GM12874 (cell line): ENCODE data around the gene PFDN6.

ENCODE experiments used
- TF ChIP-seq, protein P1 (sequence below): IDR thresholded peaks from 2 replicates; pipeline ENCODE4 v1.5.1; 2011; ENCODE audit warnings: low read depth, mild to moderate bottlenecking, control low read depth, low read length, moderate library complexity; ENCODE audit not compliant: insufficient read depth

Gene PFDN6

DNA sequence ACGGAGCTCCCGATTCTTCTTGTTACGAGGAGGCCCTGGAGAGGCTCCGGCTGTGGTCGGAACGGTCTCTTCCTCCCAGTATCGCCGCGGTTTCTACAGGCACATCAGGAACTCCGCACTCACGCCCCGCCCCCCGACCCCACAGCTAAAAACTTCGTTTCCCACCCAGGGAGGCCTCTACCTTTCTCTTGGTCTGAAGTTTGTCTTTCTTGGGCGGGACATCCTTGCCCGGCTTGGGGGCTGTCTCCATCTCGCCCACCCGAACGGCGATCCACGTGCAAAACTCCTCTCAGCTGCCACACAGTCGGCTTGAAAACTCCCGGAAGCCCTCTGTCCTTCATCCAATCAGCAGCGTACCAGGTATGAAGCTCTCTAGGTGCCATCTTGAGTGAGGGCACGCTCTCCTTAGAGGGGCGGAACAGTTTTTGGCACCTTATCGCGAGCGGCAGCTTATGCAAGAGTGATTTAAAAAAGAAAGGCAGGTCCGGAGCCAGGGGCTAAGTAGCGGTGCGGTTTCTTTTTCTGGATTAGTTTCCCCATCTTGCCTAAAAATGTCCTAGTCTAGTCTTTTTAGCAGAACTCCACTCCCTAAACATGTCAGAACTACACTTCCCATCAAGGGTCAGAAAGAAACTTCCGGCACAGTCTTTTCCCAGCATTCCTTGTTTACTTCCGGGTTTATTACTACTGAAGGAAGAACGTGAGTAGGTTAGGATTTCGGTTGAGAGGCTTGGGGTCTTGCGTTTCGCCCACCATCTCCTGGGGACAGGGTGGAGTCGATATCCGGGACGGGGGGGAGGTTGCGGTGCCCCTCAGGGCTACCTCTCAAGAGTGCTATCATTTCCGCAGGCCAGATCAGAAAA lies at the start of gene PFDN6, which contains the start of gene WDR46:
Gene PFDN6 (plus strand): TSS at position 681 of the 863 bp plus-strand sequence. CDS start 256 bp downstream, outside the sequence.
Gene WDR46 (minus strand): TSS at position 319 of the 863 bp plus-strand sequence. CDS start 69 bp downstream, at position 250.
- TF ChIP-seq, protein P1, sequence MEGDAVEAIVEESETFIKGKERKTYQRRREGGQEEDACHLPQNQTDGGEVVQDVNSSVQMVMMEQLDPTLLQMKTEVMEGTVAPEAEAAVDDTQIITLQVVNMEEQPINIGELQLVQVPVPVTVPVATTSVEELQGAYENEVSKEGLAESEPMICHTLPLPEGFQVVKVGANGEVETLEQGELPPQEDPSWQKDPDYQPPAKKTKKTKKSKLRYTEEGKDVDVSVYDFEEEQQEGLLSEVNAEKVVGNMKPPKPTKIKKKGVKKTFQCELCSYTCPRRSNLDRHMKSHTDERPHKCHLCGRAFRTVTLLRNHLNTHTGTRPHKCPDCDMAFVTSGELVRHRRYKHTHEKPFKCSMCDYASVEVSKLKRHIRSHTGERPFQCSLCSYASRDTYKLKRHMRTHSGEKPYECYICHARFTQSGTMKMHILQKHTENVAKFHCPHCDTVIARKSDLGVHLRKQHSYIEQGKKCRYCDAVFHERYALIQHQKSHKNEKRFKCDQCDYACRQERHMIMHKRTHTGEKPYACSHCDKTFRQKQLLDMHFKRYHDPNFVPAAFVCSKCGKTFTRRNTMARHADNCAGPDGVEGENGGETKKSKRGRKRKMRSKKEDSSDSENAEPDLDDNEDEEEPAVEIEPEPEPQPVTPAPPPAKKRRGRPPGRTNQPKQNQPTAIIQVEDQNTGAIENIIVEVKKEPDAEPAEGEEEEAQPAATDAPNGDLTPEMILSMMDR, result no peak

DNA sequence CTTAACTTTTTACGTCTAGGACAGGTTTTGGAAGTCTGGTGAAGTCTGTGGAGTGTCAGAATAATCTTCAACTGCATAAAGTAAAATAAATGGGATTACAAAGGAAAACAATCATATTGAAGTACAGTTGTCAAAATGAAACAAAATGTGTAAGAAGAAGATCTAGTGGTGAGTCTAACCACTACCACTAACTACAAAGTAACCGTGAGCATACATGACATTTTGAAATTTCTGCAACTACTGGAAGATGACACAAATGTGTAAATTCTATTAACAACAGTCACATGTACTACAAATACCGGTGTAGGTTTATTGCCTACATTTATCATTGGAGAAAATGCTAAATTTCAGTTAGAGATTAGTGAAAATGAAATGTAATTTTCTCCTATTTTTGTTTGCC lies 47.4 kb upstream of the PFDN6 start:
- TF ChIP-seq, protein P1, result no peak

DNA sequence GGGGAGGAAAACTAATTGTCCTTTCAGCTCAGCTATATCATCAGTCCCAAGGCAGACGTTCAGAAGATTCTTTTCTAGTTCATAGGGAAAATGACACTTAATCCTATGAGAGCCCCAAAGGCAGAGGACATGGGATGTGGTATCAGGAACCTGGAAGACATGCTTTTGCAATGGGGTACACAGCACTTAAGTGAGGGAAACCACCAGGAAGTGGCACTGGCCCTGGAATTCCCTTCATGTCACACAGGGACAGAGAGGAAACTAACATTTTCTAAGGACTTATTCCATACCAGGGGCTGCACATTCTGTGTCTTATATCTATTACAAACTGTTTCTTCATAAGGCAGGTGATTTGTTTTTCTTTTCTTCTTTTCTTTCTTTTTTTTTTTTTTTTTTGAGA lies 45.9 kb upstream of the PFDN6 start:
- TF ChIP-seq, protein P1, result no peak

DNA sequence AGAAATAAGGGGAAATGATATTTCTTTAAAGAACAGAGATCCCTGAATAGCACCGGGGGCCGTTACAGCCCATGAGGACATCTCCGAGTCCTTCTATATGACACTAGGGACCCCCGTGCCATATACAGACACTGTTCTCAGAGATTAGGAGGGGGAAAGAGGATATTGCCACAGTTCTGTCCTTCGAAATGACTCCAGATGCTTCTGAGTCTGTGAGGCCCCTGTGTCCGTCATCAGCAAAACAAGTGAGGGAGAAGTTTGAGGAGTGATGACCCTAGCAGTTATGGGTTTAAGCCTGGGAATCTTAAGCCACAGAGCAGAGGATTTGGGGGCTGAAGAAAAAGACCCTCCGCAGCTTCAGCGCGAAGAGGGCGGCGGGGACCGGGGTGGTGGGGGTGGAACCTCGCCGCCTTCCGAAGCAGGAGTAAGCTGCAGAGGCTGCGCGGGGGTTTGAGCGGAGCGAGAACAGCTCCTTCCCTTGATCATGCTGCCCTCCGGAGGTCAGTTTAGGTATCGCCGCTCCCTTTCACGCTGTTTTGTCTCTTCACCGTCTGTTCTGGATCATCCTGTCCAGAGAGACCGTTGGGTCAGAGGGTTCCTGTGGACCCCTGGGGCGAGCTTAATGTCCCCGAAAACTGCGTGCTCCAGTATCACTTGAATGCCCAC lies 41.3 kb upstream of the PFDN6 start:
- TF ChIP-seq, protein P1, result peak; percentile 93

DNA sequence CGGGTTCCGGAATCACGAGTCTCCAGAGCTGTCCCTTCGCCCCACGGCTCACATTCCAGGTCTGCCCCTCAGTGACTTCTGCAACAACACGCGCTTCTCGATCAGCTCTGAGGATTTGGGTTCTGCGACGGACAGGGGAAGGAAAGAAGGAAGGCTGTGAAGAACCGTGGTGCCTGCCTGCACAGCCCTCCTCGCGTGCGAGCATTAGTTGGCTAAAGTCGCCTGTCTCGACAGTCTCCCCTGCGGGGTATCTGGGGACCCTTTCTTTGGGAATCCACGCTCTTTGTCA lies 40.8 kb upstream of the PFDN6 start:
- TF ChIP-seq, protein P1, result no peak

DNA sequence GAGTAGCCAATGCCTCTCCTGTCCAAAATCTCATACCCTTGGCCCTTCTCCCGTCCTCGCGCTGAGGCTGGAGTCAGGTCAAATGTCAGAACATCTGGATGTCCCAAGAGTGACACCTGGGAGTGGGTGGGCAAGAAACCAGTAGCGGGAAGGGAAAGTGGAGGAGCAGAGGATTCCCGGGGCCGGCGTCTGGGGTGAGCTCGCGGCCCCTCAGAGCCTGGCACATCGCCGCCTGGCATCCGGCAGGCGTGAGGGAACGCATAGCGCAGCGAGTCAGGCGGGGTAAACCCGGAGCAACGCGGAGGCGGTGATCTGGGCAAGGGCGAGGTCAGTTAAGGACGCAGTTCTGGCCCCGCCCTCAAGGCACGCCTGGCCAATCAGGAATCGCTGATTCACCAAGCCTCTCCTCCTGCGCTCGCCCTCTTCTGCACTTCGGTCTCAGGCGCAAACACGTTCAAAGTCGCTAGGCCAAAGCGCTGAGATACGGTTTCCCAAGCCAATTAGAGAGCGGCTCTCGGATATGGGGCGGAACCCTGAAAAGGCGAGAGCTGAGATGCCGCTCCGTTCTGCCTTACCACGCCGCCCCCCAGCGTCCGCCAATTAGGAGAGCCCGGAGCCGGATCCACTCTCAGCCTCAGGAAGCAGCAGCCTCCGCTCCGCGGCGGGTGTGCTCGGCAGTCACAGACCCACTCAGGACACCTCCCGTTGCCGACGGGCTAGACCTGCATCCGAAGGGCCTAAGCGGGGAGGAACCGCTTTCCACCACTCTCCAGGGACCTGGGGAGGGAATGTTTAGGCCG lies 40.3 kb upstream of the PFDN6 start:
- TF ChIP-seq, protein P1, result no peak
